NCI-H82 treated with DMSO at 0.1 percent for 48 hours (cell line): ENCODE data around the gene ADCY7.

Experiments used
- DNase-seq: peaks from one replicate; lab custom pipeline; 2025; ENCODE audit not compliant: unreplicated experiment; lab: John Stamatoyannopoulos, UW

ADCY7 gene

GRCh38 chr16:50296807-50297206 lies 30.5 kb downstream of the ADCY7 start:
- no peak for DNase-seq

- DNase-seq, result peak; percentile 72
Measured at GRCh38 chr16:50297301-50298074, 31.1 kb downstream of the ADCY7 start.

GRCh38 chr16:50298075-50298460 lies 31.7 kb downstream of the ADCY7 start:
- no peak for DNase-seq

DNA sequence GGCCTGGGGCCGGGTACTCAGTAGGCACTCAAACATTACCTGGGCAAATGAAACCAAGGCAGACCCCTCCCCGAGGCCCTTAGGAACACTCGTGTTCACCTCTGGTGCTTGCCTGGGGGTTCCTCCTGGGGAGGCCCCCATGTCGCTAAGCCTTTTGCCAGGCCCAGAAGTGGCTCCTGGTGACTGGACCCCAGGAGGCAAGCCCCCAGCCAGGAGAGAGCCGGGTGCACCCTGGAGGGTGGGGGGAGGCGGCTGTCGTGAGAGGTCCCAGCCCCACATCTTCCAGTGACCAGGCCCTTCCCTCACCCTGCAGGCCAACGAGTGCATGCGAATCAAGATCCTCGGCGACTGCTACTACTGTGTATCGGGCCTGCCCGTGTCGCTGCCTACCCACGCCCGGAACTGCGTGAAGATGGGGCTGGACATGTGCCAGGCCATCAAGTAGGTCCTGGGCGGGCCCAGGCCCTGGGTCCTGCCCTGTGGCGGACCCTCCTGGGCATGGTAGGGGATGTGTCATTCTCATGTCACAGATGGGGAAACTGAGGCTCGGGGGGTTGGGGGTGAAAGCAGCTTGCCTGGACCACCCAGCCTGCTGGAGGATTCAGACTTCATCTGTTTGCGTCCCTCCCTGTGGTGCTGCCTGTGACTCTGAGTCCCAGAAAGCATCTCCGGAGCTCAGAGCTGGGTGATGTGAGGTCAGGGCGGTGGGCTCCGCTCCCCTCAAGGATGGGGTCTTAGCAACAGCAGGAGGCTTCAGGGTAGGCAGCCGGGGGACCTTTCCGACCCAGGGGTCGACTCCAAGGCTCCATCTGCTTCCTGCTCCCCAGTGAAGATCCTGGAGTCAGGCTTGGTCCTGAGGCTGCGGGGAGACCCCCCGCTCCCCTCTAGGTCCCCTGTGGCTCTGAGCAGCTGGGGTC lies 32.5 kb downstream of the ADCY7 start:
- DNase-seq, result no peak

DNA sequence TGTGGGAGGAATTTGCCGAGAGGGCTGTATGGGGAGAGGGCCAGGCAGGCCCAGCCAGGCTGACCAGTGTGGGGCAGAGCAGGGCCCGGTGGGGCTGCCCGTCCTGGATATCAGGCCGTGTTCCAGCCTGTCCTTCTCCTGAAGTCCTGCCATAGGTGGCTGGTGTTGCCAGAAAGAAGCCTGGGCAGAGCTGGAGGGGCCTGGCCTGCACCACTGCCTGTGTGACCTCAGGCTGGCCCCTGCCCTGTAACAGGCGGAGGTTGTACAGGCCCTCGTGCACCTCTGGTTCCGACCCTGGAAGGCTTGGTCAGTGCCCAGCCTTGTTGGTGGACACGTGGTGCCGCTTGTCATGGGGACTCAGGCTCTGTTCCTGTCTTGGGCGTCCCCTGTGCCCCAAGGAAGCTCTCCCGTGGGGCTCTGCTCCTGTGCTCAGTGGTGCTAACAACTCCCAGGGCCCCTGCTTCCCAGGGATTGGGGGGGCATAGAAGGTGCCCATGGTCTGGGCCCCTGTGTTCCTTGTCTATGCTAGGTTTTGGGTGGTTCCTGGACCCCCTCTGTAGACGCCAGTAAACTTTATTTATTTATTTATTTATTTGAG lies 33.3 kb downstream of the ADCY7 start:
- no peak for DNase-seq

- DNase-seq, result no peak
Measured at GRCh38 chr16:50300942-50301625, 34.7 kb downstream of the ADCY7 start.

GRCh38 chr16:50301626-50302471 lies 35.5 kb downstream of the ADCY7 start:
- no peak for DNase-seq

GRCh38 chr16:50302472-50303005 lies 36.2 kb downstream of the ADCY7 start:
- DNase-seq, result no peak

DNA sequence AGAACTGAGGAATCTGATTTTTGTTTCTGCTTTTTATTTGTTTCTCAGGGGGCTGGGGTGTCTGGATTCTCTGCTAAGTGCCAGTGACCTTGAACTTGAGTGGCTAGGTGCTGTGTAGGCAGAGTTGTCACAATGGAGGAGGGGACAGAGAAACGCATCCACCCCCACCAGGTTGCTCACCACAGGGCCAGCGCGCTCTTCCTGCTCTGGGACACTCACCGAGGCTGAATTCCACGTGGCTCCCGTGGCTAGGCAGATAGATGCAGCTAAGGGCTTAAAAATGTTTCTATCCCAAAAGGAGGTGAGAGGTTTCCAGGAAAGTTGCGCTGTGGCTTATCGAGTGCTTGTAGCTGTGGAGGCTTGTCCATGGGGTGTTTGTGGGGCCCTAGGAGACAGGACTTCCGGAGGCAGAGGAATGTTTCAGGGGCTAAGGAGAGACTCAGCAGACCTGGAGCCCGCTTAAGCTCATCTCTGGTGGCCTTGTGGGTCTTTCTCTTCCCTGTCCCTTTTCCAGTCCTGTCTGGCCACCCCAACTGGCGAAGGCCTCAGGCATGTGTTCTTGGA lies 36.8 kb downstream of the ADCY7 start:
- no peak for DNase-seq

GRCh38 chr16:50303605-50304466 lies 37.5 kb downstream of the ADCY7 start:
- no peak for DNase-seq

GRCh38 chr16:50304467-50305440 lies 38.4 kb downstream of the ADCY7 start:
- no peak for DNase-seq

- DNase-seq, result no peak
Measured at GRCh38 chr16:50305441-50306061, 39.2 kb downstream of the ADCY7 start.

- DNase-seq, result no peak
Measured at GRCh38 chr16:50306287-50306686, 39.9 kb downstream of the ADCY7 start.

- no peak for DNase-seq
Measured at GRCh38 chr16:50308237-50308965, 42.0 kb downstream of the ADCY7 start.

DNA sequence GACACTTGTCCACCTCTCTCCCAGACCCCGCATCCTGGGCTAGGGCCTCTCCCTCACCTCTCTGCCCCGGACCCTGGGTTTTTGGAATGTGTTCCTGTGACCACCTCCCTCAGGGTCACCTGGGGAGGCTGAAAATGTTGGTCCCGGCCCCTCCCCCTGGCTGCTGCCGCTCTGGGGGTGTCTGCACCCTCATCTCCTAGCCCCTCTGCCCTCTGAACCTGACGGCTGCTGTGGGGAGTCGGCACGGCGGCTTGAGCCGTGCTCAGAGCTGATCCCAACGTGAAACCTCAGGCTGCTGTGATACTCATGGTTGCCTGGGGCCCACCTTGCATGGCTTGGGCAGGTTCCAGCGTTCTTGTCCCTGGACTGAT lies 42.8 kb downstream of the ADCY7 start:
- no peak for DNase-seq

DNA sequence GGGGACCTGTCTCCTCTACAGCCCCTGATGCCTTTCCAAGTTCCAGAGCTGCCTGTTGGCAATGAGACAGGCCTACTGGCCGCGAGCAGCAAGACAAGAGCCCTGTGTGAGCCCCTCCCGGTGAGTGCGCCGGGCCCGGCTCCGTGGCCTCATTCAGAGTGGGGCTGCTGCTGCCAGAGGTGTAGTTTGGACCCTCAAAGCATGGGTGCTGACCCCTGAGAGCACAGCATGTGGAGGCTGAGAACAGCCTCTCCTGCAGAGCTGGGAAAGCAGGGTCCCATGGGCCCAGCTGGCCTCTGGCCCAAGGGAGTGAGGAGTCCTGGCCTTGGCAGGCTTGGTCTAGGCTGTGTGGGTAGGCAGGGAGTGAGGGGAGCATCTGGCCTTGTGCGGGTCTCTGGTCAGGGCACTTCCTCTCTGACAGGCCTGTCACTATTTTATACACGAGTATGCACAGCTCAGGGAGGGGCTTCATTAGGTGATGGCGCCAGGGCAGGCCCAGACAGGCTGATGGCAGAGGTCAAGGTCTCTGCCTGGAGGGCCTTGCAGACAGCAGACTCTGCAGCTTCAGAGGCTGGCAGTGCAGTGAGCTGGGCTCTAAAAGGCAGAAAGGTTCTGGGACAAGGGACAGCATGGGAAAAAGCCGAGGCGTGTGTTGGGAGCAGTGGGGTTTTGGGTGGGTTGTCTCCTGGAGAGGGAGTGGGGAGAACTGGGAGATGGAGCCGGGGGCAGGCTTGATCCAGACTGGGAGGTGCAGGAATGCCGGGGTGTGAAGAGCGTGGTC lies 43.4 kb downstream of the ADCY7 start:
- no peak for DNase-seq
